ENCODE results near the gene ILKAP. TPM values are rescaled to one million over a fixed set of nuclear protein-coding genes. Genes with fewer than 3 reads are reported as not detected.

ILKAP gene
- total RNA-seq, 1 donor from 2014 or later = 19.6 TPM

DNA sequence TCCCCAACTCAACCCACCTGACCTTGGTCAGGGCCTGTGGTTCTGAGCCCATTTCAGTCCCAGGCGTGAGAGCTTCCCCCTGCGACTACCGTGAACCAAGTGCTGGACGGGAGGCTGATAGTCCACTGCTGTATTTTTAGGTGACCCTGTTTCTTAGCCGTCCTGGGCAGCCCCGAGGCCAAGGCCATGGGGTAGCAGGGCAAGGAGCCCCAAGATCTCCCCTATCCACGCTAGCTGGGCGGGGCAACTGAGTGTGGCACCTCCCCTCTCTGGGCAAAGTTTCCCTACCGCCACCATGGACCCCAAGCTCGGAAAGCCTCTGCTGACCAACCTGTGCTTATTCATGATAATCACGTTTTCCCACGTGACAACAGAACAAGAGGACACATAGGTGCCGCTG is 65.6 kb downstream of the ILKAP start:
- DNase-seq (ENCODE audit: low read depth in 2 of 2) = no peak

DNA sequence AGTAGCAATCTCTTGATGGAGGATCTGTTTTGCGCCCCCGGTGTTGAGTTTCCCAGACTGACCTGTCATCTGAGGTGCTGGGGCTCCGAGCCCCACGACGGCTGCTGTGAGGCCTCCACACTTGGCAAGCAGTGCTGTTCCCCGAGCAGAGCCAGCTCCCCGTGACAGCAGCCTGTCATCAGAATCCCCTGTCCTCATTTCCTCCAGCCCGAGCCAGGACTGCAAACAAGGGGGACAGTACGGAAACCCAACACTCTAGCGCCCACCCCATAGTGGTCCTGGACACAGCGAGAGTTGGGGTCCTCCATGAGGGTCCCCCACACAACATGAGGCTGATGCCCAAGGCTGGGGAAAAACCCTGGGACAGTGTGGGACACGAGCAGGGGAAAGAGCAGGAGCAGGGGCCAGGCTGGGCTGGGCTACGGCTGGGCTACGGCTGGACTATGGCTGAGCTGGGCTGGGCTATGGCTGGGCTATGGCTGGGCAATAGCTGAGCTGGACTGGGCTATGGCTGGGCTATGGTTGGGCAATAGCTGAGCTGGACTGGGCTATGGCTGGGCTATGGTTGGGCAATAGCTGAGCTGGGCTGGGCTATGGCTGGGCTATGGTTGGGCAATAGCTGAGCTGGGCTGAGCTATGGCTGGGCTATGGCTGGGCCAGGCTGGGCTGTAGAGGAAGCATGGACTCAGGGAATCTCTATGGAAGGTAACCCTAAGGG is 66.5 kb downstream of the ILKAP start:
- peak in 1 of 2 donors; percentile 78 for DNase-seq (ENCODE audit: low read depth in 2 of 2)

DNA sequence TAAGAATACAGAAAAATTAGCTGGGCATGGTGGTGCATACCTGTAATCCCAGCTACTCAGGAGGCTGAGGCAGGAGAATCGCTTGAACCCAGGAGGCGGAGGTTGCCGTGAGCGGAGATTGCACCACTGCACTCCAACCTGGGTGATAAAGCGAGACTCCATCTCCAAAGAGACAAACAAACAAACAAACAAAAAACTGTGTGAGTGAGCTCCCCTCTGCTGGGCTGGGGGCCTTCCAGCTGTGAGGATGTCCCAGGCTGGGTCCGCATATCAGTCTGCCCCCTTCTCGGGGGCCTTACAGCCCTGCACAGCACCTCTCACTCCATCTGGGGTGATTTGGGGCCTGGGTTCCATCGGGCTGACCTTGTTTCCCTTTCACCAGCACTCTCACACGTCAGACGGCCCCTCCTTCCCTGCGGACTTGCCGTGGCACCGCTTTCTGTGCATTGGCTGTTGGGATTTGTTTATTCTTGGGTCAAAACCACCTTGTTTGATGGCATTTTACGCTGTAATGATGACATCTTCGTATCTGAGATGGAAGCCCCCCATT is 67.8 kb downstream of the ILKAP start:
- DNase-seq (ENCODE audit: low read depth in 2 of 2) = no peak

DNA sequence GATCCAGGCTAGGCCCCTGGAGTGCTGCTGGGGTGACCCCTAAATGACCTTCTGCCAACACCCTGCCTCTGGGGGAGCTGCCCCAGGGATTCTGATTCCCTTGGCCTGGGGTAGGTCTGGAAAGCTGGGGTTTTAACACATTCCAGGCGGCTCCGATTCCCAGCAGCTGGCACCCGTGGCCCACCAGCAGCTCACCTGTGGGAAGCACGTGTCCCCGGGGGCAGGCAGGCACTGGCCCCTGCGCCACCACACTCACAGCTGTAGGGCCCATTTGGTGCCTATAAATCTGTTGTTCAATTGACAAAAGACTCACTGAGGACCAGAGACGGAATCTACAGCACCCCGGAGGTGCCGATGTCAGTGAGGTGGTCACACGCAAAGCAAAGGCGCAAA is 69.1 kb downstream of the ILKAP start:
- DNase-seq (ENCODE audit: low read depth in 2 of 2) = no peak

DNA sequence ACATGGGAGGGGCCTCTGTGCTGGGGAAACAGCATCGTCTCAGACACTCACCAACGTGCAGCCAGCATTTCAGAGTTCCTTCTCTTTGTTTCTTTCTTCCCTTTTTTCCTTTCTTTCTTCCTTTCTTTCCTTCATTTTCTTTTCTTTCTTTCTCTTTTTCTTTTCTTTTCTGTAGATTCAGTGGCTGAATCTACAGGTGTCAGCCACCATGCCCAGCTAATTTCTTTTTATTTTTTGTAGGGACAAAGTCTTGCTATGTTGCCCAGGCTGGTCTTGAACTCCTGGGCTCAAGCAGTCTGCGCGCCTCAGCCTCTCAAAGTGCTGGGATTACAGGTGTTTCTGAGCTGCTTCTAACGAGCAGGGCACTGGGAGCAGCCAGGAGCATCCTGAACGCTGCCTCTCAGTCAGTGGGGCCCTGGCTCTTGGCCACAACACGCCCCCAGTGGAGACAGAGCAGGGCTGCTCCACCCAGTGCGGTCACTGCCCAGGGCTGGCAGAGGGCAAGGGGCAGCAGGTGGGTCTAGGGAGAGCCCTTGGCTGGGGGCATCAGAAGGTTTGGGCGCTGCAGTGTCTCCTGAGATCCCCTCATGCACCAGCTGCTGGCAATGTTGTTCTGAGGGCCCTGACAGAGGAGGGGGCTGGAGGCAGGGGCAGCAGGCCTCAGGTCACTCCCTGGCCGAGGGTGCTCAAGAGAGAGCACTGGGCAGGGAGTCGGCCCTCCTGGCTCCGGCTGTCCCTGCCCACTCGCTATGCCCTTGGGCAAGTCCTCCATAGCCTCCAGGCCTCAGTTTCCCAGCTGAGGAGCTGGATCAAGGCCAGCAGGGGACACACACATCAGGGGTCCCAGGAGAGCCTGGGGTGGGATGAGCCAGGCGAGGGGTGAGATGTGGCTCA is 69.7 kb downstream of the ILKAP start:
- no peak for DNase-seq (ENCODE audit: low read depth in 2 of 2)

DNA sequence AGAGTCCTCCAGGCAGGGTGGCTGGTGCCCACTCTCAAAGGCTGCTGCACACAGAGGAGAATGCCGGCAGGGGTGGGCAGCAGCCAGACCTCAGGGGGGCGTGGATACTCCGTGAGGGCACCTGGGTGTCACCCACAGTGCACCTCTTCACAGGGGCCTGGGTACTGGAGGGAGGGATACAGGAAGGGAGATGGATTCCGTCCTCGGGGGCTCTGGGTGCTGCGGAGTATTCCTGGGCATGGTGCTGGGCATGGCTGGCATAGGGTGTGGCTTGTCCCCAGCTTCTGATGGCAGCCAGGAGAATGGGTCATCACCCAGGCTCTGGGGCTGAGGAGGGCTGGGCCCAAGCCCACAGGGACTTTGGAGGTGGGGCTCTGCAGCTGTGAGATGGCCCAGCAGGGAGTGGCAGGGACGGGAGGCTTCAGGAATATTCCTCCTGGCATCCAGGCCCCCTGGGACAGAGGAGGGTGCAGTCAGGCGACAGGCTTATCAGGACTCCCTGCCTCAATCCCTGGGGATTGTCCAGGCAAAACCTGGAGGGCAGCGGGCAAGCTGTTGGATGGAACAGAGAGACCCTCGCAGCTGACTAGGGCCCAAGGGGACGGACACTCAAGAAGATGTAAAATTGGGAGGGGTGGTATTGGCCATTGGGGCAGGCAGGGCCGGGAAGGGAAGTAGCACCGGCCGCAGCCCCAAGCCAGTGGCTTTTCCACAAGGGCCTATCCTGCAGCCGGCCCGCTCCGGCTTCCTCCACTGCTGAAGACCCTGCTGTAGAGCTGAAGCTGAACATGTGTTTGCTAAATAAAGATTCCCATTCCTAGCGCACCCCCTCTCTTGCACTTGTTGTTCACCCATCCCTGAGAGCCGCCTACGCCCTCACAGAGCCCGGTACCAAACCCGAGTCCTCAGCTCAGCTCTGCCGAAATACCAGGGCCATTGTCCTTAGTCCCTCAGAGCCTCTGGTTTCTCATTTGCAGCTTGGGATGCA is 70.7 kb downstream of the ILKAP start:
- DNase-seq (ENCODE audit: low read depth in 2 of 2) = no peak

DNA sequence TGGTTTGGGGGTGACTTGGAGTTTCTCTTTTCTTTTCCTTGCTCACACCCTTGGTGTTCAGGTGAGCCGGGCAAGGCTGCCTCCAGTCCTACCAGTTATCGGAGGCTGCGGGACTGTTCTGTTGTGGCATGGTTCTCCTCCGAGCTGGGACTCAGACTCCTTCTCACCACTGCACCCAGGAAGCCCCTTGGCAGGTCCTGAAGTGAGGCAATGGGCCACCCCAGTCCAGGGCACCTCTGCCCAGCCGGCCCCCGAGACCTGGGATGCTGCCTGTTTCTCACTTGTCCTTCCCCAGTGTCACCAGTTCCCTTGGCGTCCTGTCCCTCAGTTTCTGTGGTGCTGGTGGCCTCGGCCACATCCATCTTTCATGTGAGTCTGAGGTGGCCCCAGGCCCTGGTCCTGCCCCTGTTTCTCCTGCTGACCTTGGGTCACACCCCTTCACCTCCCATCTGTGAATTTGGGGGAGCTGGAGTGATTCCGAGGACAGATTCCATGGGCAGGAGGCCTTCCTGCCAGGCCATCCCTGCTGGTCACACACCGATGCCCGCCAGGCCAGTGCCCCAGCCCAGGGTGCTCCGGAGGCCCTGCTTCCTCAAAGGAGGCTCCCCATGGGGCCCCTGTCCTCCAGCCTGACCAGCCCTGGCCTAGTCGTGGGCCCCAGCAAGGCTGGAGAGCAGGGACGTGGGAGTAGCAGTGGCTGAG is 71.6 kb downstream of the ILKAP start:
- DNase-seq (ENCODE audit: low read depth in 2 of 2) = no peak

DNA sequence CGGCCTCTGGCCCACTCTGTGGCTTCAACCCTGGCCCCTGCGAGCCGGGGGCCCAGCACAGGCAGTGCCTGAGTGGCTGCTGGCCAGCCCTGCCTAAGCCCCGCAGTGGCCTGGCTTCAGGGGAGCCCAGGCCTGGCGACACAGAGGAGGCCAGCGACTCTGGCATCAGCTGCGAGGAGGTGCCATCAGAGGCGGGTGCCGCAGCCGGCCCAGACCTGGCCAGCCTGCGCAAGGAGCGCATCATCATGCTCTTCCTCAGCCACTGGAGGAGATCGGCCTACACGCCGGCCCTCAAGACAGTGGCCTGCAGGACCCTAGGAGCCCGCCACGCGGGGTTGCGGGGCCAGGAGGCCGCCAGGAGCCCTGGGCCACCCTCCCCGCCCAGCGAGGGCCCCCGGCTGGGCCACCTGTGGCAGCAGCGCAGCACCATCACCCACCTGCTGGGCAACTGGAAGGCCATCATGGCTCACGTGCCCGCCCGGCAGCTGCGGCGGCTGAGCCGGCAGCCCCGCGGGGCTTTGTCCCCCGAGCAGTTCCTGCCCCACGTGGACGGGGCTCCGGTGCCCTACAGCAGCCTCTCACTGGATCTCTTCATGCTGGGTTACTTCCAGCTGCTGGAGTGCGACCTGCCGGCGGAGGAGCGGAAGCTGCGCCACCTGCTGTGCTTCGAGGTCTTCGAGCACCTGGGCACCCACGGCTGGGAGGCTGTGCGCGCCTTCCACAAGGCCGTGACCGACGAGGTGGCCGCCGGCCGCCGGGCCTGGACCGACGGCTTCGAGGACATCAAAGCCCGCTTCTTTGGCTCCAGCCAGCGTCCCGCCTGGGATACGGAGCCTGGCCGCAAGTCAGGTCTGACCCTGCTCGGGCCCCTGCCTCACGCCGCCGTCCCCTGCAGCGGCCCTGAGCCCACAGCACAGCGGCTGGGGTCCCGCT is 72.5 kb downstream of the ILKAP start:
- no peak for DNase-seq (ENCODE audit: low read depth in 2 of 2)

DNA sequence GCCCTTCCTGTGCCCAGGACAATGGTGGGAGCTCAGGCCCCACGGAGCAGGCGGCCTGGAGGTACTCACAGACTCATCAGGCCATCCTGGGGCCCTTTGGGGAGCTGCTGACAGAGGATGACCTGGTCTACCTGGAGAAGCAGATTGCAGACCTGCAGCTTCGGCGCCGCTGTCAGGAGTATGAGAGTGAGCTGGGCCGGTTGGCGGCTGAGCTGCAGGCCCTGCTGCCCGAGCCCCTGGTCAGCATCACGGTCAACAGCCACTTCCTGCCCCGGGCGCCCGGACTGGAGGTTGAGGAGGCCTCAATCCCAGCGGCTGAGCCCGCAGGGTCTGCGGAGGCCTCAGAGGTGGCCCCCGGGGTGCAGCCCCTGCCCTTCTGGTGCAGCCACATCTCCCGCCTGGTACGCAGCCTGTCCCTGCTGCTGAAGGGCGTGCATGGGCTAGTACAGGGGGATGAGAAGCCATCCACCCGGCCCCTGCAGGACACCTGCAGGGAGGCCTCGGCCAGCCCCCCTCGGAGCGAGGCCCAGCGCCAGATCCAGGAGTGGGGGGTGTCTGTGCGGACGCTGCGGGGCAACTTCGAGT is 73.3 kb downstream of the ILKAP start:
- DNase-seq (ENCODE audit: low read depth in 2 of 2) = no peak

DNA sequence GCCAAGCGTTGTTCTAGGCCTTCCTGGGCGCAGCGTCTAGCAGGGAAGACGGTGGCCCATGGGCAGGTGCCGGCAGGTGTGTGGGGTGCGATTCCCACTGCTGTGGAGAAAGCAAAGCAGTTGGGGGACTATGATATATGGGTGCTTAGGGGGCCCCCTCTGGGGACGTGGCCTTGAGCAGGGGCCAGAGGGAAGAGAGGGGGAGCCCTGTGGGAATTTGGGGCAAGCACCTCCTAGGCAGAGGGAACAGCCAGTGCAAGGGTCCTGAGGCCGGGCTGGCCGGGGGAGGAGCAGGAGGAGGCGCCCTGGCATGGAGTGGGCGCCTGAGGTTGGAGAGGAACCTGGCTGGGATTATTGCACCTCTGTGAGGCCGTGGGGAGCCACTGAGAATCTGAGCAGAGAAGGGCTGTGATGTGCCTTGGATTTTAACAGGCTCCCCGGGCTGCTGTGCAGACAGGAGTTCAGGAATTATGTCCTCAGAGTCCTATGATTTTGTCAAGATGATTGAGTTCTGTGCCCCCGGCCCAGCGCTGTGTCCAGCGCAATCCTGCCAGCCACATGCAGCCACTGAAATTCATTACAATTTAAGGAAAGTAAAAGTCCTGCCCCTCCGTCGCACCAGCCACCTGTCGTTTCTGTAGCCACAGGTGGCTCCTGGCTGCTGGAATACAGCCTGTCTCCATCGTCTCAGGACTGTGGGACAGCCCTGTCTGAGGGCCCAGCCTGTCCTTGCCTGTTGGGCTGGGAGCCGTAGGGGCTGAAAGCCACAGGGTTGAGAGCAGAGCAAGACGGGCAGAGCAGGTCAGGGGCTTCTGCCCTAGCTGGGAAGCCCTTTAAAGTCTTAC is 74.1 kb downstream of the ILKAP start:
- no peak for DNase-seq (ENCODE audit: low read depth in 2 of 2)

DNA sequence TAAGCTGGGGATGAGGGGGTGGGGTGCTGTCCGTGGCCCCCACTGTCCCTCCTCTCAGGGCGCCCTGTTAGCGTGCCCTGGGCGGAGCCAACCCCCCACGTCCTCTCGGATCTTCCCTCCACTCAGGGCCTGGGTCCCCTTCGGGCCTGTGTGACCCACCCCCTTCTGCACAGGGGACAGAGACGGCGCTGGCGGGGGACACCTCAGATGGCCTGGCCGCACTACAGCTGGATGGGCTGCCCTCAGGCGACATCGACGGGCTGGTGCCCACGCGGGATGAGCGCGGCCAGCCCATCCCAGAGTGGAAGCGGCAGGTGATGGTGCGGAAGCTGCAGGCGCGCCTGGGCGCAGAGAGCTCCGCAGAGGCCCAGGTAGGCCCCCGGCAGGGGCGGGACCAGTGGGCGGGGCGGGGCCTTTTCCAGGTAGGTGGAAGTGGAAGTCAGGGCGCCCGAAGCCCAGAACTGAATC is 74.9 kb downstream of the ILKAP start:
- no peak for DNase-seq (ENCODE audit: low read depth in 2 of 2)

DNA sequence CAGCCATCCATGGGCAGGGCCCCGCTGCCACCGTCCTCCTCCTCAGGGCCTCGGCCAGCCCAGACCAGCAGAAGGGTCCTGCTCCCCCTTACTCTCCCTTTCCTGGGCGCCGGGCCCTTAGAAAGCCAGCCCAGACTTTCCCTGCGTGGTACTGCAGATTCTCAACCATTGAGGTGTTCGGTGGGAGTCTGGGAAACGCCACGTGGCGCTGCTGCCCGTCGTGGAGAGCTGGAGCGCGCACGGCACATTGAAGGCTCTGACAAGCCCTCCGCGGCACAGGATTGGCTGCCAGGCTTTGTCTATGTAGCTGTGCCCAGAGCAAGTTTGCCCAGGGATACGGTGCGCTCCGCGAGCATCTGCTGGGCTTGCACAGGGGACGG is 75.4 kb downstream of the ILKAP start:
- no peak for DNase-seq (ENCODE audit: low read depth in 2 of 2)

DNA sequence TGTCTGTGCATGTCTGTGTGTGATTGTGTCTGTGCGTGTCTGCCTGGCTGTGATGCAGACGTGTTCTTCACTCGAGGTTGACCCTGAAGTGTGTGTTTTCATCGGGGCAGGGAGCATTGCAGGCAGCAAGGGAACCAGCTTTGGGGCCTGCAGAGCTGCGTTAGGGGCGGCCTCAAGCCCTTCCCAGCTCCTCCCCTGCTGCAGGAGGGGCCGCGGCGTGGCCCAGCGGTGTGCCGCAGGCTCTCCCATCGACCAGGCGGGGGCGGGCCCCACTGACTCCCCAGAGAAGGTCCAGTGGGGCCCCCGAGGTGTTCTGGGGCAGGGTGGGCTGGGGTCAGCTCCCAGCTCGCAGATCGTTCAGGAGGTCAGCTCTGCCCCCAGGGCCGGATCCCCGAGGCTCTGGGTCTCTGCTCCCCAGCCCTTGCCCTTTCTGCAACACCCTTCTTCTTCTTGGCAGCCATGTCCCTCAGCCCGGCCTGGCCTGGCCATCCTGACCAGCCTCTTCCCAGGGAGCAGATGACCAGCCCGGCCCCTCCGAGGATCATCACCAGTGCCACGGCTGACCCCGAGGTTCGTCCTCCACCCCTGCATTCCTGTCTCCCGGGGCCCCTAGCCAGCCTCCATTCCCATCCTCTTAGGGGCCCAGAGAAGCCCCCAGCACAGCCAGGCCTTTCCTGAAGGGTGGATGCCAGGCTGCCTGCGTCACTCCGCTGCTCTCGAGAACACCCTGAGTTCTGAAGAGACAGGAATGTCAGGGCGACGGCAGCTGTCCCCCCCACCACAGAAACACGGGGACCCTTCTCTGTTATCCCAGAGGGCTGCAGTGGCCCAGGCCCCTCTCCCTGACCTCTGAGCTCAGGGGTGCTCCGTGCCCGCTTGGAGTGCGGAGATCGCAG is 76.1 kb downstream of the ILKAP start:
- peak in 1 of 2 donors; percentile 30 for DNase-seq (ENCODE audit: low read depth in 2 of 2)

DNA sequence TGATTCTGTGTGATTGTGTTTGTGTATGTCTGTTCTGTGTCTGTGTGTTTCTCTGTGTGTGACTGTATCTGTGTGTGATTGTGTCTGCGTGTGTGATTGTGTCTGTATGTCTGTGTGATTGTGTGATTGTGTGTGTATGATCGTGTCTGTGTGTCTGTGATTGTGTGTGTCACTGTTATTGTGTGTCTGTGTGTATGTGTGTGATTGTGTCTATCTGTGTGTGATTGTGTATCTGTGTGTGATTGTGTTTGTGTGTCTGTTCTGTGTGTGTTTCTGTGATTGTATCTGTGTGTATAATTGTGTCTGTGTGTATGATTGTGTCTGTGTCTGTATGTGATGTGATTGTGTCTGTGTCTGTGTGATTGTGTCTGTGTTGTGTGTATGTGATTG is 76.7 kb downstream of the ILKAP start:
- no peak for DNase-seq (ENCODE audit: low read depth in 2 of 2)

DNA sequence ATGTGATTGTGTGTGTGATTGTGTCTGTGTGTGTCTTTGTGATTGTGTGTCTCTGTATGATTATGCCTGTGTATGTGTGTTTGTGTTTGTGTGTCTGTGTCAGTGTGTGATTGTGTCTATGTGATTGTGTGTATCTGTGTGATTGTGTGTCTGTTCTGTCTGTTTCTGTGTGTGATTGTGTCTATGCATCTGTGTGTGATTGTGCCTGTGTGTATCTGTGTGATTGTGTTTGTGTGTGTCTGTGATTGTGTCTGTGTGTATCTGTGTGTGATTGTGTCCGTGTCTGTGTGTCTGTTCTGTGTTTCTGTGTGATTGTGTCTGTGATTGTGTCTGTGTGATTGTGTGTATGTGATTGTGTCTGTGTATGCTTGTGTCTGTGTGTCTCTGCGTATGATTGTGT is 77.2 kb downstream of the ILKAP start:
- DNase-seq (ENCODE audit: low read depth in 2 of 2) = no peak

DNA sequence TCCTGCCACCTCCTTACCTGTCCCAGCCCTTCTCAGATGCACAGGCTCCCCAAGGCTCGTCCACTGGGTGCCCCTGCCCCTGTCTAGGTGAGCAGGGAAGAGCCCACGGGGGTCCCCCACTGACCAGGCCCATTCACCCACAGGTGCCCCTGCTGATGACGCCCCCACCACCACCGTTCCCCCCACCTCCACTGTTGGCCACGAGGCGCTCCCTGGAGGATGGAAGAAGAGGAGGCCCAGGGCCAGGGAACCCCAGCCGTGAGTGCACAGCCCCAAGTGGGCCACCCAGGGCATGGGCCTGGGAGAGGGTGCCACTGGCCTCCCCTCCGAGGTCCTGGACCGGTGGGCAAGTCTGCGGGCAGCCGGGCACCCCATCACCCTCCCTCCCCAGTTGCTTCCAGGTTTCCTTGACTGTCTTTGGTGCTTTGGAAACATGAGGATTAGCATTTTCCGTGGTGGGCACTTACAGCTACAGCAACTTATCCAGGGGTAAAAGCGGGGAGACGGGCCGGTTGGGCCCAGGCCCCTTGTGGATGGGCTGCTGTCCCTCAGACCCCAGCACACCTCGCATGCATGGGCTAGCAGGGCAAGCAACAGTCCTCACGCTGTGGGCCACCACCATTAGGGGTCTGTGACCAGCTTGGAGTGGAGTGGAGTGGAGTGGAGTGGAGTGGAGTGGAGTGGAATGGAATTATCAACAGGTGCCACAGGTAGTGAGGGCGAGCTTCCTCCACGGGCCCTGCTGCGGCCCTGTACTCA is 78.2 kb downstream of the ILKAP start:
- no peak for DNase-seq (ENCODE audit: low read depth in 2 of 2)

Measured in lung microvascular endothelial cell (primary cell).